NCI-H460 (cell line): Measurements from ENCODE around the gene CILP2. TPM values are rescaled to one million over a fixed set of nuclear protein-coding genes. Genes with fewer than 3 reads are reported as not detected.
A peak's percentile ranks its signal among the peaks of the same experiment; 100 is the strongest.

Experiments used
- DNase-seq: peaks from one replicate; pipeline ENCODE4 v3.0.0-alpha.2; 2016; ENCODE audit warnings: low read depth; ENCODE audit errors: extremely low read depth
- total RNA-seq: library from RNA; depleted of rRNA; stranded (reverse); fragments of >200 nt; shearing (Covaris generic); gene quantifications from 2 replicates; pipeline ENCODE4 v1.2.3, GENCODE V29; 2014

CILP2 gene
- total RNA-seq, 1 experiment from 2014 or later, result 0.02 TPM

- DNase-seq, result no peak
These were observed 35.1 kb upstream of the CILP2 start for GRCh38 chr19:19502808-19503602.

- no peak for DNase-seq
These were observed 33.1 kb upstream of the CILP2 start for GRCh38 chr19:19504754-19505668.

- no peak for DNase-seq
These were observed 32.3 kb upstream of the CILP2 start for GRCh38 chr19:19505669-19506326.

- DNase-seq, result no peak
These were observed 31.5 kb upstream of the CILP2 start for GRCh38 chr19:19506592-19506991.

GRCh38 chr19:19507354-19507753 is 30.7 kb upstream of the CILP2 start:
- DNase-seq, result no peak

- no peak for DNase-seq
These were observed 29.8 kb upstream of the CILP2 start for GRCh38 chr19:19508217-19508616.

GRCh38 chr19:19510432-19510831 is 27.6 kb upstream of the CILP2 start:
- no peak for DNase-seq

- DNase-seq, result no peak
These were observed 24.4 kb upstream of the CILP2 start for GRCh38 chr19:19513682-19514081.

- no peak for DNase-seq
These were observed 23.8 kb upstream of the CILP2 start for GRCh38 chr19:19514215-19514657.

GRCh38 chr19:19514881-19515641 is 23.0 kb upstream of the CILP2 start, which contains the start of gene TSSK6:
TSSK6 (minus strand) TSS chr19:19515548; CDS start chr19:19515427, 121 bp downstream.
- no peak for DNase-seq

GRCh38 chr19:19515642-19516519 is 22.2 kb upstream of the CILP2 start, which contains the start of gene NDUFA13:
NDUFA13 (plus strand) TSS chr19:19516225; CDS start chr19:19516239, 14 bp downstream.
- DNase-seq, result peak; percentile 84

GRCh38 chr19:19517235-19517619 is 20.8 kb upstream of the CILP2 start:
- DNase-seq, result no peak

- DNase-seq, result no peak
These were observed 17.1 kb upstream of the CILP2 start for GRCh38 chr19:19520989-19521388.

GRCh38 chr19:19523177-19523576 is 14.9 kb upstream of the CILP2 start:
- no peak for DNase-seq

- no peak for DNase-seq
These were observed 14.0 kb upstream of the CILP2 start for GRCh38 chr19:19524053-19524452.

- DNase-seq, result no peak
These were observed 12.3 kb upstream of the CILP2 start for GRCh38 chr19:19525611-19526380.

- no peak for DNase-seq
These were observed 11.3 kb upstream of the CILP2 start for GRCh38 chr19:19526581-19527370.

- DNase-seq, result no peak
These were observed 10.8 kb upstream of the CILP2 start for GRCh38 chr19:19527371-19527656.
